Transverse colon (tissue), 4 donors: ENCODE measurements around the gene EZH1. TPM values are rescaled to one million over a fixed set of nuclear protein-coding genes. Genes with fewer than 3 reads are reported as not detected.

Source experiments
- DNase-seq: peaks from one replicate; pipeline ENCODE4 v3.0.0-alpha.2; 2019
- H3K27ac ChIP-seq, 4 donors: fragments of 200-600 bp; sonication (generic); 2 replicates each; pipeline ENCODE4 v1.5.1; 2016 to 2018; ENCODE audit warnings: inconsistent platforms in 4 of 4
- H3K27me3 ChIP-seq: fragments of 200-600 bp; sonication (generic); 2 replicates; pipeline ENCODE4 v1.5.1; 2017; ENCODE audit warnings: inconsistent platforms
- H3K36me3 ChIP-seq, 4 donors: fragments of 200-600 bp; sonication (generic); 2 replicates each; pipeline ENCODE4 v1.5.1; 2017 to 2019; ENCODE audit warnings: inconsistent platforms in 4 of 4
- H3K4me1 ChIP-seq, 4 donors: fragments of 200-600 bp; sonication (generic); 2 replicates each; pipeline ENCODE4 v1.5.1; 2017 to 2020; ENCODE audit warnings: inconsistent platforms in 4 of 4
- H3K4me3 ChIP-seq, 4 donors: fragments of 200-600 bp; sonication (generic); 1 replicate in 1 of 4; 2 replicates in 3 of 4; pipeline versions ENCODE4 v1.5.1 to v1.6.1; 2017 to 2019; ENCODE audit warnings: inconsistent platforms in 4 of 4
- H3K9me3 ChIP-seq, 2 donors: fragments of 200-600 bp; sonication (generic); 2 replicates each; pipeline ENCODE4 v1.5.1; 2017 to 2019; ENCODE audit warnings: inconsistent platforms in 2 of 2
- EP300 ChIP-seq: sonication (generic); formaldehyde crosslinking; IDR thresholded peaks from one replicate; pipeline ENCODE4 v1.6.1; 2017; ENCODE audit warnings: antibody characterized with exemption, low read depth
- POLR2A ChIP-seq: fragments of 450-650 bp; IDR thresholded peaks from one replicate; pipeline ENCODE4 v1.6.1; 2016; ENCODE audit warnings: antibody characterized with exemption, mild to moderate bottlenecking, moderate library complexity
- POLR2AphosphoS5 ChIP-seq, 3 donors: sonication (generic); formaldehyde crosslinking; IDR thresholded peaks; one replicate each; pipeline ENCODE4 v1.6.1; 2016; ENCODE audit warnings: antibody characterized with exemption in 3 of 3
- WGBS, 2 donors: methylation state at CpG; one replicate each; pipeline ENCODE4 v1.1.5; 2018; ENCODE audit warnings: low coverage in 1 of 2; 5-methylcytosine and 5-hydroxymethylcytosine counted together
- in situ Hi-C, 4 donors: fragments of 200-750 bp; cut with MboI; loops; one replicate each; pipeline versions ENCODE4 v1.15.0 to v1.15.1; 2017; ENCODE audit warnings: low sequenced_read_pairs in 3 of 4, low pct_ligation_motif_present in 1 of 4, low pct_unique_long_range_greater_than_20kb in 1 of 4
- intact Hi-C: fragments of 100-400 bp; cut with DNase I; formaldehyde crosslinking; loops from one replicate; pipeline ENCODE4 v1.15.1; 2023; ENCODE audit warnings: low total_unique reads
- total RNA-seq, 4 donors: library from RNA; depleted of rRNA; stranded (reverse); fragments of >200 nt; gene quantifications; one replicate each; pipeline ENCODE4 v1.1.0, GENCODE V29; 2016
- TF ChIP-seq, protein P1 (sequence below), 5 experiments: fragments of 200-600 bp in 3 of 5; fragments of 450-650 bp in 2 of 5; sonication (generic) in 3 of 5; IDR thresholded peaks; 1 replicate in 2 of 5; 2 replicates in 3 of 5; pipeline ENCODE4 v1.5.1; 2016 to 2017; ENCODE audit warnings: antibody characterized with exemption in 5 of 5, inconsistent platforms in 3 of 5, mild to moderate bottlenecking in 2 of 5, moderate library complexity in 1 of 5

The EZH1 gene
- total RNA-seq, 4 donors from 2014 or later = 30.4 to 159 (median 43.4) TPM

DNA sequence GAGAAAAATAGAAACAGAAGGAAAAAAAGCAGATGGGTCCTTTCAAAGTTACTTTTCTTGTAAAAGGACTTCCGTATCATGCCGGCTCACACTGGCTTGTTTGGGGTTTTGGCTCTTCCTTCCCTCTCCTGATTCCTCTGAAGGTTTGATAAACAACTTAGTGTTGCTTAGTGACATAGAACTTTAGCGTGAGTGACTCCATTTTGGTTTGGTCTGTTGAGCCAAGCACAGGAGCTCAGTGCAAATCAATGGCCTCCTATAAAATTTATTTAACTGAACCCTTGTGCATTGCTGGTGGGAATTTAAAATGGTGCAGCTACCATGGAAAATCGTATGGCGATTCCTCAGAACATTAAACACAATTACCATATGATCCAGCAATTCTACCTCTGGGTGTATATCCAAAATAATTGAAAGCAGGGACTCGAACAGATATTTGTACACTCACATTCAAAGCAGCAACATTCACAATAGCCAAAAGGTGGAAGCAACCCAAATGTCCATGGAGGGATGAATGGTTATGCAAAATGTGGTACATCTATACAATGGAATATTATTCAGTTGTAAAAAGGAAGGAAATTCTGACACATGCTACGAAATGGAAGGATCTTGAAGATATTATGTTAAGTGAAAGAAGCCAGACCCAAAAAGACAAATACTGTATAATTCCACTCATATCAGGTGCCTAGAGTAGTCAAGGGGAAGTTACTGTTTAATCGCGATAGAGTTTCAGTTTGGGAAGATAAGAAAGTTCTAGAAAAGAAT is 86.8 kb downstream of the EZH1 start:
- in situ Hi-C loops = no loop called here

DNA sequence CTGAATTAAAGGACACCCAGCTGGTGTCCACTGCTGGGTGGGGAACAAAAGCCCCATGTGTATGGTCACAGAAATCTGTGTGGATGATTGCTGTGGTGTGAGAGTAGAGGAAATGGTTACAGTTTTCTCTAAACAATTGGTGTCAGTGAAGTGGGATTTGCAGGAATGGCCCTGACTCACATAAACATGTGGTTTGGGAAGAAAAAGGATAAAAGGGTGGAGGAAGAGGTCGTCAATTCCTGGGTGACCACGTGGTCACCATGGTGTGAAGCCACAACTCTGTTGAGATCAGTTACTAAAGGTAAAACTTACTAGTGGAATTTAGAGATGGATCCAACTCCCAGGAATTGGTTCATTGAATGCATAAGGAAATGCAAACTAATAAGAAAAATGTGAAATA is 89.3 kb downstream of the EZH1 start:
- in situ Hi-C loops (no loop called here), intact Hi-C loops (no loop called here)
- Histone ChIP-seq H3K4me1 (peaks cover 5 to 34% (median 28%) of the 10 kb centered on the region in 4 donors), H3K27me3 (peaks cover 18% of the 10 kb centered on the region), H3K4me3 (no peak overlapping the region), H3K27ac (no peak overlapping the region), H3K36me3 (no peaks in the 10 kb centered on the region), H3K9me3 (no peaks in the 10 kb centered on the region)
- no peak for DNase-seq
- 55 to 63% methylated on average over 2 of the region's 2 CpGs for WGBS, 2 donors
- TF ChIP-seq, protein P1, sequence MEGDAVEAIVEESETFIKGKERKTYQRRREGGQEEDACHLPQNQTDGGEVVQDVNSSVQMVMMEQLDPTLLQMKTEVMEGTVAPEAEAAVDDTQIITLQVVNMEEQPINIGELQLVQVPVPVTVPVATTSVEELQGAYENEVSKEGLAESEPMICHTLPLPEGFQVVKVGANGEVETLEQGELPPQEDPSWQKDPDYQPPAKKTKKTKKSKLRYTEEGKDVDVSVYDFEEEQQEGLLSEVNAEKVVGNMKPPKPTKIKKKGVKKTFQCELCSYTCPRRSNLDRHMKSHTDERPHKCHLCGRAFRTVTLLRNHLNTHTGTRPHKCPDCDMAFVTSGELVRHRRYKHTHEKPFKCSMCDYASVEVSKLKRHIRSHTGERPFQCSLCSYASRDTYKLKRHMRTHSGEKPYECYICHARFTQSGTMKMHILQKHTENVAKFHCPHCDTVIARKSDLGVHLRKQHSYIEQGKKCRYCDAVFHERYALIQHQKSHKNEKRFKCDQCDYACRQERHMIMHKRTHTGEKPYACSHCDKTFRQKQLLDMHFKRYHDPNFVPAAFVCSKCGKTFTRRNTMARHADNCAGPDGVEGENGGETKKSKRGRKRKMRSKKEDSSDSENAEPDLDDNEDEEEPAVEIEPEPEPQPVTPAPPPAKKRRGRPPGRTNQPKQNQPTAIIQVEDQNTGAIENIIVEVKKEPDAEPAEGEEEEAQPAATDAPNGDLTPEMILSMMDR (IDR thresholded peaks at IDR 0.05) = no peak
- no peak for TF ChIP-seq POLR2AphosphoS5 (IDR thresholded peaks at IDR 0.05)
- TF ChIP-seq EP300 = no peak
- TF ChIP-seq POLR2A = no peak

More for the DNA sequence above, 86.8 kb downstream of the EZH1 start:
- DNase-seq = no peak
- H3K4me3 ChIP-seq = no peak overlapping the region
- H3K9me3 ChIP-seq = no peaks in the 10 kb centered on the region
- intact Hi-C loops = no loop called here
- TF ChIP-seq POLR2AphosphoS5 (IDR thresholded peaks at IDR 0.05) (no peak), EP300 (no peak), POLR2A (no peak)
- TF ChIP-seq, protein P1 (IDR thresholded peaks at IDR 0.05) = no peak
- H3K27me3 ChIP-seq = peaks cover 17% of the 10 kb centered on the region
- peaks cover 5 to 41% (median 32%) of the 10 kb centered on the region in 4 donors for H3K4me1 ChIP-seq
- H3K27ac ChIP-seq = no peak overlapping the region
- H3K36me3 ChIP-seq = no peaks in the 10 kb centered on the region
- 82% methylated on average over 8 to 9 of the region's 9 CpGs for WGBS, 2 donors

DNA sequence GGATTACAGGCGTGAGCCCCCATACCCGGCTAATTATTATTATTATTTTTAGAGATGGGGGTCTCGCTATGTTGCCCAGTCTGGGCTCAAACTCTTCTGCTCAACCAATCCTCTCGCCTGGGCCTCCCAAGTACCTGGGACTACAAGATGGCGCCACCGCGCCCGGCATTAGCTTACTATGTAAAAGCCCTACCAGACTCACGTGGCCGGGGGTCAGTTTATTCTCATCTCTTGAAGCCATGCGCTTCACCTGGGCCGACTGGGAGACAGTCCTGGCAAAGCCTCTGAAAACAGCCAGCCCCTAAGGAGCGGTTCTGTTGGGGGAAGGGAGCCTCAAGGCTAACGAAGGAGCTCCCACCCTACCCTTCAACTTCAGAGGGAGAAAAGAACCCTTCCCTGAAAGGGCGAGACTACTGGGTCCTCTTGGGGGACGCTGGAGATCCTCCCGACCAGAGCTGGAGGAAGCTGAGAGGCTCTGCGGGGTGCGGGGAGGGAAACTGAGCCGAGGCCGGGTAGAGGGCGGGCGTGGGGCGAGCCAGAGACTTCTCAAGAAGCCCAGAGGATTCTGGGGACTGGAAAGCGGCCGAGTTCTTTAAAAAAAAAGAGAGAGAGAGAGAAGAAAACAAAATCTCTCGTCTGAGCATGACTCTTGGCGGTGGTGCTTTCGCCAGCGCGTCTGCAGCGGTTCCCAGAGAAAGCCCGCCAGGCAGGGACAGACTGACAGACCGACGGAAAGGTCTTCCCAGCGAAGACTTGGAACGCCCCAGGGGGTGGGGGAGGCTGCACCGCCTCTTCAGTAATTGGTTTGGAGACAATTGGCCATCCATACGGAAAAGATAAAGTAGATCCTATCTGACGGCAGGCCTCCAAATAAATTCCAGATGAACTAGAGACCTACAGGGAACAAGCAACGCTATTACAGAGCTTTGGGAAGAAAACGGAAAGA is 91.4 kb downstream of the EZH1 start:
- DNase-seq = peak; percentile 31
- intact Hi-C loops = no loop called here
- 35 to 53% methylated on average over 10 to 42 of the region's 42 CpGs for WGBS, 2 donors
- H3K4me3 ChIP-seq = peak overlapping the region in 3 of 4 donors; percentile 13 to 33 (median 23)
- H3K27ac ChIP-seq = peak overlapping the region; percentile 70 to 81 (median 77)
- no peak for TF ChIP-seq POLR2AphosphoS5 (IDR thresholded peaks at IDR 0.05)
- TF ChIP-seq POLR2A = no peak
- TF ChIP-seq EP300 = no peak
- TF ChIP-seq, protein P1 (IDR thresholded peaks at IDR 0.05) = no peak
- H3K9me3 ChIP-seq = no peaks in the 10 kb centered on the region
- in situ Hi-C loops = no loop called here
- no peaks in the 10 kb centered on the region for H3K36me3 ChIP-seq
- H3K4me1 ChIP-seq = peaks cover 5 to 18% (median 15%) of the 10 kb centered on the region in 4 donors
- H3K27me3 ChIP-seq = peaks cover 18% of the 10 kb centered on the region

DNA sequence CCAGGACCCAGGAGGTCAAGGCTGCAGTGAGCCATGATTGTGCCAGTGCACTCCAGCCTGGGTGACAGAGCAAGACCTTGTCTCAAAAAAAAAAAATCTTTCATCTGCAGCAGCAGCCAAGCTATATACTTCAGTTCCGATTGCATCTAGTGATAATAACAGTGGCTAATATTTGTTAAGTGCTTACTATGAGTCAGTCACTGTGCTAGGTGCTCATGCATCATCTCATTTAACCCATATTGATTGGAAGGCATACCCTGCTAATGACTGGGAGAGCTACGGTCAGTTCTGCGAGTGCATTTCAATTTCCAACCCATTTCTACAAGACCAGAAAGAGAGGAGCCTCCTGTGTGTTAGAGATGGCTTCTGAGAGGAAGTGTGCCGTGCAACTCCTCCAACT is 93.4 kb downstream of the EZH1 start:
- WGBS, 2 donors = 52 to 79% methylated on average over 3 to 4 of the region's 4 CpGs
- in situ Hi-C loops = no loop called here

More for the DNA sequence above, 93.4 kb downstream of the EZH1 start:
- Histone ChIP-seq H3K4me1 (peaks cover 5 to 18% (median 15%) of the 10 kb centered on the region in 4 donors), H3K4me3 (no peak overlapping the region), H3K9me3 (no peaks in the 10 kb centered on the region), H3K36me3 (no peaks in the 10 kb centered on the region), H3K27me3 (peaks cover 18% of the 10 kb centered on the region), H3K27ac (no peak overlapping the region)
- no peak for DNase-seq
- no peak for TF ChIP-seq POLR2A
- TF ChIP-seq, protein P1 (IDR thresholded peaks at IDR 0.05) = no peak
- TF ChIP-seq EP300 = no peak
- TF ChIP-seq POLR2AphosphoS5 (IDR thresholded peaks at IDR 0.05) = no peak
- intact Hi-C loops = no loop called here
